GM12892 (cell line): ENCODE data around the gene TNFRSF13B.

Source experiments
- POLR2A ChIP-seq: IDR thresholded peaks from 2 replicates; pipeline ENCODE4 v1.6.1; 2011; ENCODE audit warnings: low read depth, low read length, control low read depth
- POLR2AphosphoS5 ChIP-seq: IDR thresholded peaks from 2 replicates; pipeline ENCODE4 v1.6.1; 2011; ENCODE audit warnings: low read depth, low read length, control low read depth
- TAF1 ChIP-seq: IDR thresholded peaks from 2 replicates; pipeline ENCODE4 v1.6.1; 2011; ENCODE audit warnings: low read depth, mild to moderate bottlenecking, control low read depth, low read length, borderline replicate concordance

GRCh38 chr17:16994631-16995030 lies 22.7 kb upstream of the TNFRSF13B start:
- no peak for TF ChIP-seq POLR2A
- no peak for TF ChIP-seq TAF1
- no peak for TF ChIP-seq POLR2AphosphoS5
